GM10266 (cell line): ENCODE measurements around the gene COL27A1.

Experiments used
- DNase-seq: peaks from one replicate; pipeline ENCODE4 v3.0.0; 2012; ENCODE audit errors: extremely low spot score
- TF ChIP-seq, protein P1 (sequence below): IDR thresholded peaks from 2 replicates; pipeline ENCODE4 v1.5.1; 2012; ENCODE audit warnings: mild to moderate bottlenecking, low read depth; ENCODE audit not compliant: control insufficient read depth, insufficient read depth; ENCODE audit errors: missing control alignments

Gene COL27A1

DNA sequence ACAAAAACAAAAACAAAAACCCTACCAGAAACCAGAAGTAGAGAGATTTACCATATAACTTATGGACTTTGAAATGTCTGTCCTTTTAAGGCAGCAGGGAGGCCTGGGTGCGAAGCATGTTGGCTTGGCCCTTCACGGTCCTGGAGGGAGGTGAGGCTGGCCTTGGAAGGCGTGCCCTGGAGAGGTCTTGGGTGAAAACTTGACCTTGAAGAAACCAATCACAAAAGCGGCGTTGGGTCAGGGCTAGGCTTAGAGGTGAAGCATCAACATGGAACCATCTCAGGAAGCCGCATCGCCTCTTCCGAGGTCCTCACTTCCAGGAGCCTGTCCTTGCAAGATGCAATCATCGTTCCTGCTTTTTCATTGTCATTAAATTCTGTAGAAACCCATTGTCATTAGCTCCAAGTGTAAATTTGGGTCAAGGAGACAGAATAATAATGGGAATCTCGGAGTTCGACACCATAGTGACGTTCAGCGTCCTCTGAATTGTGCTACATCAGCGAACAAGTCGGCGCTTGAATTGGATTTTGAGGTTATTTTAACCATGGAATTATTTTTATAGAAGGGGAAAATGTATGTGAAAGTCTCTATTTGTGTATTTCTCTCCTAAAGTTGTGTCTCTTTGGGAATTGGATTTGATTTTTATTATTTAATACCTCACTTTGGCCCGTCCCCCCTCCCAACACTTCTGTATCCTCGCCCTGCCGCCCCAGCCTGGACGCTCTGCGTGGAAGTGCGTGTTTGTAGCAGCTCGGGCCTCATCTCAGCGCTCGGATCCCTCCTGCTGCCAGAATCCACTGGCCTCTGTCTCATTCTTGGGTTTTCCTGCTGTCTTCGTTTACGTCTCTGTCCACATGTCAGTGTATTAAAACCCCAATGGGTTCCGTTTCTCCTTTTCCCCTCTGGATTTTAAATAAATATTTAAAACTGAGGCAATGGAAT, 156.5 kb downstream of the COL27A1 start:
- DNase-seq, result no peak

DNA sequence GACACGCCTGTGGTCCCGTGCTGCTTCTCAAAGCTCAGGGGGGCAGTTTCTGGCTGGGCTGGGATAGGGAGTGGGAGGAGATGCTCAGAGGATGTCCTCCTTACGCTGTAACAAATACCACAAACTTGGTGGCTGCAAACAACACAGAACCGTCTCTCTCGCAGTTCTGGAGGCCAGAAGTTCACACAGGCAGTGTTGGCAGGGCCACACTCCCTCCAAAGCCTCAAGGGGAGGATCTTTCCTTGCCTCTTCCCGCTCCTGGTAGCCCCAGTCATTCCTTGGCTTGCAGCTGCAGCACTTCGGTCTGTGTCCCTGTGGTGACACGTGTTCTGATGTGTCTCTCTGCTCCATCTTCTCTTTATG, 157.2 kb downstream of the COL27A1 start:
- no peak for DNase-seq
- TF ChIP-seq, protein P1, sequence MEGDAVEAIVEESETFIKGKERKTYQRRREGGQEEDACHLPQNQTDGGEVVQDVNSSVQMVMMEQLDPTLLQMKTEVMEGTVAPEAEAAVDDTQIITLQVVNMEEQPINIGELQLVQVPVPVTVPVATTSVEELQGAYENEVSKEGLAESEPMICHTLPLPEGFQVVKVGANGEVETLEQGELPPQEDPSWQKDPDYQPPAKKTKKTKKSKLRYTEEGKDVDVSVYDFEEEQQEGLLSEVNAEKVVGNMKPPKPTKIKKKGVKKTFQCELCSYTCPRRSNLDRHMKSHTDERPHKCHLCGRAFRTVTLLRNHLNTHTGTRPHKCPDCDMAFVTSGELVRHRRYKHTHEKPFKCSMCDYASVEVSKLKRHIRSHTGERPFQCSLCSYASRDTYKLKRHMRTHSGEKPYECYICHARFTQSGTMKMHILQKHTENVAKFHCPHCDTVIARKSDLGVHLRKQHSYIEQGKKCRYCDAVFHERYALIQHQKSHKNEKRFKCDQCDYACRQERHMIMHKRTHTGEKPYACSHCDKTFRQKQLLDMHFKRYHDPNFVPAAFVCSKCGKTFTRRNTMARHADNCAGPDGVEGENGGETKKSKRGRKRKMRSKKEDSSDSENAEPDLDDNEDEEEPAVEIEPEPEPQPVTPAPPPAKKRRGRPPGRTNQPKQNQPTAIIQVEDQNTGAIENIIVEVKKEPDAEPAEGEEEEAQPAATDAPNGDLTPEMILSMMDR, result no peak

More for the DNA sequence above, 156.5 kb downstream of the COL27A1 start:
- TF ChIP-seq, protein P1, result no peak

DNA sequence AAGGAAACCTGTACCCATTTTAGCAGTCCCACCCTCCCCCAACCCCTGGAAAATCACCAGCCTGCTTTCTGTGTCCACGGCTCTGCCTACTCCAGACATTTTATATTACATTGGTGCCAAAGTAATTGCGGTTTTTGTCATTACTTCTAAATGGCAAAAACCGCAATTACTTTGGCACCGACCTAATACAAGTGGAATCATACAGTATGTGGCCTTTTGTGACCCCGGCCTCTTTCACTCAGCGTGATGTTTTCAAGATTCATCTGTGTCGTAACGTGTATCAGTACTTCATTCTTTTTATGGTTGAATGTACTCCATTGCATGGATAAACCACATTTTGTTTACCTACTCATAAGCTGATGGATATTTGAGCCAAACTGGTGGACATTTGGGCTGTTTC, 157.8 kb downstream of the COL27A1 start:
- DNase-seq, result no peak
- TF ChIP-seq, protein P1, result no peak

DNA sequence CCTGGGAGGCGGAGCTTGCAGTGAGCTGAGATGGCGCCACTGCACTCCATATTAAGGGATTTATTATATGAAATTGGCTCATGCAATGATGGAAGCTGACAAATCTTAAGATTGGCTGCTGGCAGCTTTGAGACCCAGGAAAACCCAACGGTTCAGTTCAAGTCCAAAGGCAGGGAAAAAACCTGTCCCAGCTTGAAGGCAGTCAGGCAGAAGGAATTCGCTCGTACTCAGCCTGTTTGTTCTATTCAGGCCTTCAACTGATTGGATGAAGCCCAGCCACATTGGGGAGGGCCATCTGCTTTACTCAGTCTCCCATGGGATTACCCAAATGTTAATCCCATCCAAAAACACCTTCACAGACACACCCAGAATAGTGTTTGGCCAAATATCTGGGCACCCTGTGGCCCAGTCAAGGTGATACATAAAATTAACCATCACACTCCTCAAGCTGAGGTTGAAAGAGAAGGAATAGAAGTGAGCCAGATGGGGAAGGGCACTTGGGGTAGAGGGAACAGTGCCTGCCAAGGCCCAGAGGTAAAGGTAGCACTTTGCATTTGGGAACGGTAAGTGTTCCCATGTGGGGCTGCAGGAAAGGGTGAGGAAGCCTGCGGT, 159.0 kb downstream of the COL27A1 start:
- no peak for DNase-seq
- TF ChIP-seq, protein P1, result no peak

DNA sequence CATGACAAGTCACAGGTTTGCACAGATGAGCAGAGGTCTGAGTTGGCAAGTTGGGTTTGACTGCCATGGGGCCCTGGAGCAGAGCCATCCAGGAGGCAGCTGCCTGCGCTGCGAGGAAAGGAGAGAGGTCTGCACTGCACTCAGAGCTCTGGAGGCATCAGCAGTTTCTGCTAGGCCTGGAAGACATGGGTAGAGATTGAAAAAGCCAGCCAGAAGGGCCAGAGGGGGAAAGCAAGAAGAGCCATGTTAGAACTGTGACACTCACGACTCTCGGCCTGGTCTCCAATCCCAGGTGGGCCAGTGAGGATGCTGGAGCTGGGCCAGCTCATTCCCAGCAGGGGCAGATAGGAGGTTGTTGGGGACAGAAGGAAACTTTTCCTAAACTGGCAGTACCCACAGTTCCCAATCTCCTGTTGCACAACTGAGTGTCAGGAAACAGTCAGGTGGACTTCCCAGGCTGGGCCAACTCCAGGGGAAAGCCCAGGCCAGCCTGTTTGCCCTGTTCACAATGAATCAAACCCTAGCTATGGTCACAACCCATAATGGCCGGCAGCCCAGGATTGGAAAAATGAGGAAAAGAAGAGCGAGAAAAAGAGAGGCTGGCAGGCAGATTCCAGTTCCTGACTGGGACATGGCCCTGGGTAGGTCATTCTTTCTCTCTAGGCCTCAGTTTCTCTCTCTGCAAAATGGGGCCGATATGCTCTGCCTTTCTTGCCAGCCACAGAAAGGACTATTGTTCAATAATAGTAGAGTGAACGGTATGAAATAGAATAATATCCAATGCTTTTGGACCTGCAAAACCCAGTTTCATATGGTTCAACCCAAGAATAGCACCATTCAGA, 159.8 kb downstream of the COL27A1 start:
- no peak for DNase-seq
- TF ChIP-seq, protein P1, result no peak

DNA sequence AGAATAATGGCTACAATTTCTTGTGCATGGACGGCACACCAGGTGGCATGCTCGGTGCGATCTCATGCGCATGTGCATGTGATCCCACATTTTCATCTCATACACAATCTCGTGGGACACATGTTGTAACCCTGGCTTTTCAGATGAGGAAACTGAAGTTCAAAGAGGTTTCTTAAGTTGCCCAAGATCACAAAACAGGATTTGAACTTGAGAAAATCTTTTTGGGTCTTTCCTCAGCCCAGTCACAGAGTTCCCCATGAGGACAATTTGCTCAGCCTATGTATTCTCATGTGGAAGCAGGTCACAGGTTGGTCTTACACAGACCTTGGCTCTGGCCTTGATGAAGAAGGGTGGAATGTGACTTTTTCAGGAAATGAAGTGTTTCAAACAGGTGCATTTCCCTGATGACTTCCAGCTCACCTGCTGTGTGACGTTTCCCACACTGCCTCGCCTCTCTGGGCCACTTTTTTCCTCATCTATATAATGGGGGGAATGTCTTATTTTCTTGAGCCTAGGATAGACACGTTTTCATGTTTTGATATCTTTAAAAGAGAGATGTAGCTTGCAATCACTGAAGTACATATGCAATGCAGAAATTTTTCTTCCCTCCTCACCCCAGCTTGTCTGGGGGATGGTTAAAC, 160.5 kb downstream of the COL27A1 start:
- TF ChIP-seq, protein P1, result no peak
- DNase-seq, result no peak
